Esophagus muscularis mucosa (tissue), 4 donors: Measurements from ENCODE around the gene AFM. TPM values are rescaled to one million over a fixed set of nuclear protein-coding genes. Genes with fewer than 3 reads are reported as not detected.

Experiments
- DNase-seq: peaks from one replicate; pipeline ENCODE4 v3.0.0-alpha.2; 2017; ENCODE audit errors: extremely low spot score
- H3K27ac ChIP-seq, 4 donors: fragments of 200-600 bp; sonication (generic); replicated peaks in 1 of 4; 1 replicate in 3 of 4; 2 replicates in 1 of 4; pipeline ENCODE4 v1.5.1; 2016 to 2019; ENCODE audit warnings: mild to moderate bottlenecking in 1 of 4
- H3K27me3 ChIP-seq, 4 donors: fragments of 200-600 bp; sonication (generic); one replicate each; pipeline versions ENCODE4 v1.5.1 to v1.6.0; 2016 to 2019
- H3K36me3 ChIP-seq, 4 donors: fragments of 200-600 bp; sonication (generic); one replicate each; pipeline ENCODE4 v1.5.1; 2016 to 2019
- H3K4me1 ChIP-seq, 4 donors: fragments of 200-600 bp; sonication (generic); one replicate each; pipeline ENCODE4 v1.5.1; 2016 to 2019
- H3K4me3 ChIP-seq, 4 donors: fragments of 200-600 bp; sonication (generic); 1 replicate in 2 of 4; 2 replicates in 2 of 4; pipeline ENCODE4 v1.5.1; 2016 to 2019; ENCODE audit warnings: mild to moderate bottlenecking in 4 of 4, moderate library complexity in 1 of 4
- H3K9me3 ChIP-seq, 4 donors: fragments of 200-600 bp; sonication (generic); 1 replicate in 3 of 4; 2 replicates in 1 of 4; pipeline ENCODE4 v1.5.1; 2016 to 2019
- EP300 ChIP-seq: sonication (generic); formaldehyde crosslinking; IDR thresholded peaks from one replicate; pipeline ENCODE4 v1.6.1; 2017; ENCODE audit warnings: antibody characterized with exemption
- POLR2A ChIP-seq: fragments of 450-650 bp; IDR thresholded peaks from one replicate; pipeline ENCODE4 v1.6.1; 2017; ENCODE audit warnings: antibody characterized with exemption, moderate library complexity, mild to moderate bottlenecking, low read depth
- POLR2AphosphoS5 ChIP-seq, 2 donors: sonication (generic); formaldehyde crosslinking; IDR thresholded peaks; one replicate each; pipeline ENCODE4 v1.6.1; 2017; ENCODE audit warnings: antibody characterized with exemption in 2 of 2
- WGBS: methylation state at CpG from one replicate; pipeline ENCODE4 v1.1.5; 2018; 5-methylcytosine and 5-hydroxymethylcytosine counted together
- intact Hi-C: fragments of 100-400 bp; cut with DNase I; formaldehyde crosslinking; loops from one replicate; pipeline ENCODE4 v1.15.1; 2023
- total RNA-seq, 4 donors: library from RNA; depleted of rRNA; stranded (reverse); fragments of >200 nt; gene quantifications; one replicate each; pipeline versions ENCODE4 v1.1.0 to v1.2.1, GENCODE V29; 2016
- TF ChIP-seq, protein P1 (sequence below), 3 experiments: fragments of 200-600 bp in 2 of 3; fragments of 450-650 bp in 1 of 3; sonication (generic) in 2 of 3; IDR thresholded peaks; one replicate each; pipeline ENCODE4 v1.5.1; 2017 to 2019; ENCODE audit warnings: antibody characterized with exemption in 3 of 3, mild to moderate bottlenecking in 2 of 3, moderate library complexity in 1 of 3

Gene AFM
- total RNA-seq, 4 donors from 2014 or later: not detected

DNA sequence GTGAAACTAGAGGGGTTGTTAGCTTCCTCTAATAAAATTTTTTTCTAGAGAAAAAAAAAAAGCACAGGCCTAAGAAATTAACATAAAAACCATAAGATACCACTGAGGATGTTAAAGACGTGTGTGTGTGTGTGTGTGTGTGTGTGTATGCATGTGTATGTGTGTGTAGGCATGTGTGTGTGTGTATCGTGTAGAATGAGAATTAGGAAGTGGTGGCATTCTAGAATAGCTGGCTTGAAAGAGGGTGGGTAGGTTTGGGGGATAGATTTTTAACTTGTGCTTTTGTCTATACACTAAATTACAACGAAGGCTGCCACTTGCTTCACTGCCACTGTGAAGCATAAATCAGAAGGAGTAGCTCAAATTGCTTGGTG, 22.5 kb upstream of the AFM start:
- Histone ChIP-seq H3K4me3 (no peak overlapping the region), H3K27ac (no peak overlapping the region), H3K4me1 (no peaks in the 10 kb centered on the region), H3K9me3 (no peaks in the 10 kb centered on the region), H3K36me3 (no peaks in the 10 kb centered on the region), H3K27me3 (no peaks in the 10 kb centered on the region)
- WGBS: 65% methylated on average over 3 of the region's 3 CpGs
- no peak for TF ChIP-seq POLR2A
- TF ChIP-seq, protein P1, sequence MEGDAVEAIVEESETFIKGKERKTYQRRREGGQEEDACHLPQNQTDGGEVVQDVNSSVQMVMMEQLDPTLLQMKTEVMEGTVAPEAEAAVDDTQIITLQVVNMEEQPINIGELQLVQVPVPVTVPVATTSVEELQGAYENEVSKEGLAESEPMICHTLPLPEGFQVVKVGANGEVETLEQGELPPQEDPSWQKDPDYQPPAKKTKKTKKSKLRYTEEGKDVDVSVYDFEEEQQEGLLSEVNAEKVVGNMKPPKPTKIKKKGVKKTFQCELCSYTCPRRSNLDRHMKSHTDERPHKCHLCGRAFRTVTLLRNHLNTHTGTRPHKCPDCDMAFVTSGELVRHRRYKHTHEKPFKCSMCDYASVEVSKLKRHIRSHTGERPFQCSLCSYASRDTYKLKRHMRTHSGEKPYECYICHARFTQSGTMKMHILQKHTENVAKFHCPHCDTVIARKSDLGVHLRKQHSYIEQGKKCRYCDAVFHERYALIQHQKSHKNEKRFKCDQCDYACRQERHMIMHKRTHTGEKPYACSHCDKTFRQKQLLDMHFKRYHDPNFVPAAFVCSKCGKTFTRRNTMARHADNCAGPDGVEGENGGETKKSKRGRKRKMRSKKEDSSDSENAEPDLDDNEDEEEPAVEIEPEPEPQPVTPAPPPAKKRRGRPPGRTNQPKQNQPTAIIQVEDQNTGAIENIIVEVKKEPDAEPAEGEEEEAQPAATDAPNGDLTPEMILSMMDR (IDR thresholded peaks at IDR 0.05): no peak
- TF ChIP-seq EP300: no peak
- no peak for TF ChIP-seq POLR2AphosphoS5 (IDR thresholded peaks at IDR 0.05)
- DNase-seq: no peak
- intact Hi-C loops: no loop called here

GRCh38 chr4:73460913-73461522, 20.5 kb upstream of the AFM start:
- Histone ChIP-seq H3K4me3 (no peak overlapping the region), H3K4me1 (no peaks in the 10 kb centered on the region), H3K27me3 (no peaks in the 10 kb centered on the region), H3K36me3 (no peaks in the 10 kb centered on the region), H3K9me3 (no peaks in the 10 kb centered on the region), H3K27ac (no peak overlapping the region)
- intact Hi-C loops: no loop called here
- no peak for DNase-seq
- WGBS: 86% methylated on average over 4 of the region's 4 CpGs
- TF ChIP-seq EP300 (no peak), POLR2AphosphoS5 (IDR thresholded peaks at IDR 0.05) (no peak), POLR2A (no peak)
- TF ChIP-seq, protein P1 (IDR thresholded peaks at IDR 0.05): no peak

GRCh38 chr4:73468170-73468569, 13.4 kb upstream of the AFM start:
- DNase-seq: no peak
- Histone ChIP-seq H3K9me3 (no peaks in the 10 kb centered on the region), H3K4me1 (no peaks in the 10 kb centered on the region), H3K27me3 (no peaks in the 10 kb centered on the region), H3K36me3 (no peaks in the 10 kb centered on the region), H3K4me3 (no peak overlapping the region), H3K27ac (no peak overlapping the region)
- intact Hi-C loops: no loop called here
- WGBS: 96% methylated on average over 3 of the region's 3 CpGs
- TF ChIP-seq POLR2AphosphoS5 (IDR thresholded peaks at IDR 0.05) (no peak), EP300 (no peak), POLR2A (no peak)
- TF ChIP-seq, protein P1 (IDR thresholded peaks at IDR 0.05): no peak

DNA sequence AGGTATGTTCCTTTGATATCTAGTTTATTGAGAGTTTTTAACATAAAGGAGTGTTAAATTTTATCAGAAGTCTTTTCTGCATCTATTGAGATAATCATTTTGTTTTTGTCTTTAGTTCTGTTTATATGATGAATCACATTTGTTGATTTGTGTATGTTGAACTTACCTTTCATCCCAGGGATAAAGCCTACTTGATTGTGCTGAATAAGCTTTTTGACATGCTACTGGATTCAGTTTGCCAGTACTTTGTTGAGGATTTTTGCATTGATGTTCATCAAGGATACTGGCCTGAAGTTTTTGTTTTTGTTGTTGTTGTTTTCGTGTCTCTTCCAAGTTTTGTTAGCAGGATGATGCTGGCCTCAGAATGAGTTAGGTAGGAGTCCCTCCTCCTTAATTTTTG, 10.8 kb upstream of the AFM start:
- Histone ChIP-seq H3K27ac (no peak overlapping the region), H3K4me3 (no peak overlapping the region), H3K9me3 (no peaks in the 10 kb centered on the region), H3K27me3 (no peaks in the 10 kb centered on the region), H3K4me1 (no peaks in the 10 kb centered on the region), H3K36me3 (no peaks in the 10 kb centered on the region)
- 79% methylated on average over 1 of the region's 1 CpG for WGBS
- TF ChIP-seq, protein P1 (IDR thresholded peaks at IDR 0.05): no peak
- TF ChIP-seq POLR2A (no peak), POLR2AphosphoS5 (IDR thresholded peaks at IDR 0.05) (no peak), EP300 (no peak)
- no peak for DNase-seq
- intact Hi-C loops: no loop called here

GRCh38 chr4:73477176-73477575, 4.4 kb upstream of the AFM start:
- Histone ChIP-seq H3K27ac (no peak overlapping the region), H3K36me3 (no peaks in the 10 kb centered on the region)
- WGBS: 68% methylated on average over 6 of the region's 11 CpGs

More at GRCh38 chr4:73477176-73477575, 4.4 kb upstream of the AFM start:
- Histone ChIP-seq H3K27me3 (no peaks in the 10 kb centered on the region), H3K4me1 (no peaks in the 10 kb centered on the region), H3K9me3 (no peaks in the 10 kb centered on the region), H3K4me3 (no peak overlapping the region)
- no peak for DNase-seq
- intact Hi-C loops: no loop called here
- no peak for TF ChIP-seq POLR2A
- TF ChIP-seq EP300: no peak
- TF ChIP-seq POLR2AphosphoS5 (IDR thresholded peaks at IDR 0.05): no peak
- TF ChIP-seq, protein P1 (IDR thresholded peaks at IDR 0.05): no peak
